ENCODE results near the gene CFAP54.

DNA sequence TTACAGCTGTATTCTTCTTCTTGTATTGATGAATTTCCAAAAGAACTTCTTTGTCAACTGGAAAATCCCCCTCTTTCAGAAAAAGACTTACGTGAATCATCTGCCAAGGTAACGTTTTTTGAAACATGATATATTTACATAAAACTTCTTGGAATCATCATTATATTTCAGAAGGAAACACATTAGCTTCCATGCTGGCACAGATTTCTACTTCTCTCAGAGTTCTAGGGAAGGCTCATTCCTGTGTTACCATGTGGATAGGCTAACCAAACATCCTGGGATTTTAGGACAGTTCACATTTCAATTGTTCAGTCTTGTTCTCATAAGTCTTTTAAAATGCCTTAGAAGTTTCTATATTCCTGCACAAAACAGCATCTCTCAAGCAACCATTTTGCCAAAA lies 297.4 kb downstream of the CFAP54 start:
- TF ChIP-seq NFE2L2 (IDR thresholded peaks at IDR 0.05; ENCODE audit: low read depth, low read length) (no peak), RFX5 (IDR thresholded peaks at IDR 0.05; ENCODE audit: low read depth, low read length) (no peak)

Measured in IMR-90 (cell line).